Breast epithelium (tissue), 3 donors: Measurements from ENCODE around the gene ZNF599.

ENCODE experiments used
- POLR2A ChIP-seq: fragments of 450-650 bp; IDR thresholded peaks from one replicate; pipeline ENCODE4 v1.6.1; 2016; ENCODE audit warnings: antibody characterized with exemption, mild to moderate bottlenecking, moderate library complexity
- POLR2AphosphoS5 ChIP-seq, 3 donors: sonication (generic); formaldehyde crosslinking; IDR thresholded peaks; one replicate each; pipeline ENCODE4 v1.6.1; 2017; ENCODE audit warnings: antibody characterized with exemption in 3 of 3
- TF ChIP-seq, protein P1 (sequence below), 3 donors: fragments of 450-650 bp; IDR thresholded peaks; one replicate each; pipeline ENCODE4 v1.5.1; 2016 to 2017; ENCODE audit warnings: antibody characterized with exemption in 3 of 3, mild to moderate bottlenecking in 3 of 3, moderate library complexity in 3 of 3

DNA sequence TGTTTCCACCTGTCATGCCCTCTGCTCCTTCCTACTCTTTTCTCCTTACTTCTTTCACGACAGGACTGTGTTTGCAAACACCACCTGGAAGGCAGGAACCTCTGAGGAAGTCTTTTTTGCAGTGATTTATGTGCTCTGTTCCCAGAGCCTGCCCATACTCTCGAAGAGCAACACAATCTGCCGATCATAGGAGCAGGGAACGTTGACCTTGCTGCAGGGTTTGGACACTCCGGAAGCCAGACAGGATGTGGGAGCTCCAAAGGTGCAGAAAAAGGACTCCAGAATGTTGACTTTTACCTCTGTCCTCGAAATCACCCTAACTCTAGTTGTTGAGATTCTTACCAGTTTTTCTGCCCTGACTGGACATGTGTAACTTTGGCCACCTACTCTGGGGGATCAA, 47.6 kb downstream of the ZNF599 start:
- TF ChIP-seq, protein P1, sequence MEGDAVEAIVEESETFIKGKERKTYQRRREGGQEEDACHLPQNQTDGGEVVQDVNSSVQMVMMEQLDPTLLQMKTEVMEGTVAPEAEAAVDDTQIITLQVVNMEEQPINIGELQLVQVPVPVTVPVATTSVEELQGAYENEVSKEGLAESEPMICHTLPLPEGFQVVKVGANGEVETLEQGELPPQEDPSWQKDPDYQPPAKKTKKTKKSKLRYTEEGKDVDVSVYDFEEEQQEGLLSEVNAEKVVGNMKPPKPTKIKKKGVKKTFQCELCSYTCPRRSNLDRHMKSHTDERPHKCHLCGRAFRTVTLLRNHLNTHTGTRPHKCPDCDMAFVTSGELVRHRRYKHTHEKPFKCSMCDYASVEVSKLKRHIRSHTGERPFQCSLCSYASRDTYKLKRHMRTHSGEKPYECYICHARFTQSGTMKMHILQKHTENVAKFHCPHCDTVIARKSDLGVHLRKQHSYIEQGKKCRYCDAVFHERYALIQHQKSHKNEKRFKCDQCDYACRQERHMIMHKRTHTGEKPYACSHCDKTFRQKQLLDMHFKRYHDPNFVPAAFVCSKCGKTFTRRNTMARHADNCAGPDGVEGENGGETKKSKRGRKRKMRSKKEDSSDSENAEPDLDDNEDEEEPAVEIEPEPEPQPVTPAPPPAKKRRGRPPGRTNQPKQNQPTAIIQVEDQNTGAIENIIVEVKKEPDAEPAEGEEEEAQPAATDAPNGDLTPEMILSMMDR (IDR thresholded peaks at IDR 0.05): no peak
- no peak for TF ChIP-seq POLR2A
- TF ChIP-seq POLR2AphosphoS5 (IDR thresholded peaks at IDR 0.05): no peak
